IPS-15b (cell line): ENCODE results near the gene PRKN.

Experiments
- H3K27me3 ChIP-seq: one replicate; pipeline ENCODE4 v1.6.1; 2013; ENCODE audit warnings: low read length; ENCODE audit not compliant: control insufficient read depth, insufficient read depth
- H3K36me3 ChIP-seq: one replicate; pipeline ENCODE4 v1.6.1; 2013; ENCODE audit warnings: low read length; ENCODE audit not compliant: control insufficient read depth, insufficient read depth
- H3K4me1 ChIP-seq: one replicate; pipeline ENCODE4 v1.6.1; 2013; ENCODE audit warnings: mild to moderate bottlenecking, low read length; ENCODE audit not compliant: control insufficient read depth, insufficient read depth
- H3K4me3 ChIP-seq: one replicate; pipeline ENCODE4 v1.5.1; 2013; ENCODE audit warnings: low read depth, low read length
- H3K9ac ChIP-seq: one replicate; pipeline ENCODE4 v1.6.1; 2013; ENCODE audit warnings: low read depth, mild to moderate bottlenecking, low read length
- H3K9me3 ChIP-seq: one replicate; pipeline ENCODE4 v1.6.1; 2013; ENCODE audit warnings: mild to moderate bottlenecking, low read length; ENCODE audit not compliant: control insufficient read depth, insufficient read depth

PRKN gene

GRCh38 chr6:162728706-162729105 lies 1.1 kb upstream of the PRKN start:
- H3K4me1 ChIP-seq, result no peaks in the 10 kb centered on the region
- H3K4me3 ChIP-seq, result no peak overlapping the region
- no peaks in the 10 kb centered on the region for H3K36me3 ChIP-seq

GRCh38 chr6:162728197-162728596 lies 631 bp upstream of the PRKN start:
- no peaks in the 10 kb centered on the region for H3K9me3 ChIP-seq
- H3K4me3 ChIP-seq, result peak overlapping the region; percentile 39
- no peak overlapping the region for H3K9ac ChIP-seq
- no peaks in the 10 kb centered on the region for H3K27me3 ChIP-seq
- no peaks in the 10 kb centered on the region for H3K4me1 ChIP-seq
- H3K36me3 ChIP-seq, result no peaks in the 10 kb centered on the region

More at GRCh38 chr6:162728706-162729105, 1.1 kb upstream of the PRKN start:
- Histone ChIP-seq H3K27me3 (no peaks in the 10 kb centered on the region), H3K9me3 (no peaks in the 10 kb centered on the region), H3K9ac (no peak overlapping the region)

GRCh38 chr6:162726947-162727321 lies 632 bp downstream of the PRKN start:
- no peaks in the 10 kb centered on the region for H3K36me3 ChIP-seq
- H3K9ac ChIP-seq, result no peak overlapping the region
- H3K9me3 ChIP-seq, result no peaks in the 10 kb centered on the region
- no peaks in the 10 kb centered on the region for H3K4me1 ChIP-seq
- H3K4me3 ChIP-seq, result peak overlapping the region; percentile 53
- H3K27me3 ChIP-seq, result no peaks in the 10 kb centered on the region

- no peaks in the 10 kb centered on the region for H3K27me3 ChIP-seq
- no peak overlapping the region for H3K4me3 ChIP-seq
- H3K9ac ChIP-seq, result no peak overlapping the region
- no peaks in the 10 kb centered on the region for H3K9me3 ChIP-seq
- no peaks in the 10 kb centered on the region for H3K4me1 ChIP-seq
- H3K36me3 ChIP-seq, result no peaks in the 10 kb centered on the region
Measured at GRCh38 chr6:162722633-162723032, 4.9 kb downstream of the PRKN start.

- H3K4me3 ChIP-seq, result no peak overlapping the region
- no peaks in the 10 kb centered on the region for H3K9me3 ChIP-seq
- H3K36me3 ChIP-seq, result no peaks in the 10 kb centered on the region
- H3K9ac ChIP-seq, result no peak overlapping the region
- H3K27me3 ChIP-seq, result no peaks in the 10 kb centered on the region
- H3K4me1 ChIP-seq, result no peaks in the 10 kb centered on the region
Measured at GRCh38 chr6:162722226-162722625, 5.3 kb downstream of the PRKN start.

- no peaks in the 10 kb centered on the region for H3K4me1 ChIP-seq
- H3K36me3 ChIP-seq, result no peaks in the 10 kb centered on the region
- no peaks in the 10 kb centered on the region for H3K9me3 ChIP-seq
- no peak overlapping the region for H3K9ac ChIP-seq
- no peak overlapping the region for H3K4me3 ChIP-seq
- no peaks in the 10 kb centered on the region for H3K27me3 ChIP-seq
Measured at GRCh38 chr6:162721404-162721687, 6.2 kb downstream of the PRKN start.

GRCh38 chr6:162719528-162719927 lies 8.0 kb downstream of the PRKN start:
- no peak overlapping the region for H3K4me3 ChIP-seq
- H3K9me3 ChIP-seq, result no peaks in the 10 kb centered on the region
- H3K9ac ChIP-seq, result no peak overlapping the region
- no peaks in the 10 kb centered on the region for H3K36me3 ChIP-seq
- H3K27me3 ChIP-seq, result no peaks in the 10 kb centered on the region
- H3K4me1 ChIP-seq, result peaks cover 4% of the 10 kb centered on the region

- no peak overlapping the region for H3K4me3 ChIP-seq
- no peak overlapping the region for H3K9ac ChIP-seq
- H3K27me3 ChIP-seq, result no peaks in the 10 kb centered on the region
- H3K9me3 ChIP-seq, result no peaks in the 10 kb centered on the region
- no peaks in the 10 kb centered on the region for H3K36me3 ChIP-seq
- peaks cover 6% of the 10 kb centered on the region for H3K4me1 ChIP-seq
Measured at GRCh38 chr6:162715601-162716000, 12.0 kb downstream of the PRKN start.

GRCh38 chr6:162713974-162714780 lies 13.4 kb downstream of the PRKN start:
- Histone ChIP-seq H3K9me3 (no peaks in the 10 kb centered on the region), H3K4me1 (peaks cover 6% of the 10 kb centered on the region), H3K4me3 (no peak overlapping the region), H3K36me3 (no peaks in the 10 kb centered on the region), H3K9ac (no peak overlapping the region), H3K27me3 (no peaks in the 10 kb centered on the region)

- H3K27me3 ChIP-seq, result no peaks in the 10 kb centered on the region
- no peak overlapping the region for H3K9ac ChIP-seq
- no peaks in the 10 kb centered on the region for H3K36me3 ChIP-seq
- no peaks in the 10 kb centered on the region for H3K9me3 ChIP-seq
- H3K4me1 ChIP-seq, result peaks cover 6% of the 10 kb centered on the region
- H3K4me3 ChIP-seq, result no peak overlapping the region
Measured at GRCh38 chr6:162712694-162713093, 14.9 kb downstream of the PRKN start.

- Histone ChIP-seq H3K4me1 (peaks cover 6% of the 10 kb centered on the region), H3K9ac (no peak overlapping the region), H3K4me3 (no peak overlapping the region), H3K36me3 (no peaks in the 10 kb centered on the region), H3K27me3 (no peaks in the 10 kb centered on the region), H3K9me3 (no peaks in the 10 kb centered on the region)
Measured at GRCh38 chr6:162711376-162711775, 16.2 kb downstream of the PRKN start.

- no peak overlapping the region for H3K4me3 ChIP-seq
- H3K9ac ChIP-seq, result no peak overlapping the region
- H3K27me3 ChIP-seq, result no peaks in the 10 kb centered on the region
- peaks cover 6% of the 10 kb centered on the region for H3K4me1 ChIP-seq
- no peaks in the 10 kb centered on the region for H3K36me3 ChIP-seq
- no peaks in the 10 kb centered on the region for H3K9me3 ChIP-seq
Measured at GRCh38 chr6:162710936-162711335, 16.6 kb downstream of the PRKN start.
